IMR-90 (cell line): ENCODE measurements around the gene DICER1. TPM values are rescaled to one million over a fixed set of nuclear protein-coding genes. Genes with fewer than 3 reads are reported as not detected.

Experiments
- ATAC-seq: fragments of 200-7000 bp; cut with Tn5 transposase; 2 replicates; pipeline ENCODE4 v1.9.1; 2020; ENCODE audit warnings: low read depth, mild to moderate bottlenecking, moderate library complexity
- BruUV-seq: library from RNA; stranded (reverse); fragments of 400-500 nt; replicated peaks from 2 replicates; lab custom pipeline; 2021; lab: Mats Ljungman, UMichigan
- CTCF ChIA-PET: fragments of 300-600 bp; formaldehyde crosslinking; extraction: SDS; loops from one replicate; lab custom pipeline; 2021; ENCODE audit warnings: antibody characterized with exemption; lab: Yijun Ruan, JAX
- POLR2A ChIA-PET: fragments of 300-600 bp; sonication (Branson Sonifier 250); formaldehyde crosslinking; loops from one replicate; lab custom pipeline; 2022; ENCODE audit warnings: antibody characterized with exemption; ENCODE audit not compliant: unreplicated experiment; lab: Charles Lee
- DNase-seq: peaks from one replicate; pipeline ENCODE4 v3.0.0; 2013
- H2AFZ ChIP-seq: replicated peaks from 2 replicates; pipeline ENCODE3; 2013; ENCODE audit warnings: low read length, mild to moderate bottlenecking; ENCODE audit not compliant: poor library complexity
- H2AK5ac ChIP-seq: 2 replicates; pipeline ENCODE4 v1.6.1; 2013; ENCODE audit warnings: low read depth, low read length, inconsistent platforms
- H2AK9ac ChIP-seq: replicated peaks from 2 replicates; pipeline ENCODE3; 2013; ENCODE audit warnings: mild to moderate bottlenecking, low read depth, low read length, moderate library complexity; ENCODE audit not compliant: poor library complexity
- H2BK120ac ChIP-seq: 2 replicates; pipeline ENCODE4 v1.6.1; 2013; ENCODE audit warnings: low read depth, low read length, inconsistent platforms
- H2BK15ac ChIP-seq: 3 replicates; pipeline ENCODE4 v1.6.1; 2013; ENCODE audit warnings: low read depth, low read length, inconsistent platforms
- H2BK20ac ChIP-seq: 2 replicates; pipeline ENCODE4 v1.6.1; 2013; ENCODE audit warnings: low read depth, mild to moderate bottlenecking, inconsistent platforms, low read length, moderate library complexity
- H2BK5ac ChIP-seq: 2 replicates; pipeline ENCODE4 v1.6.1; 2013; ENCODE audit warnings: mild to moderate bottlenecking, low read depth, low read length, inconsistent platforms; ENCODE audit not compliant: poor library complexity, severe bottlenecking
- H3K14ac ChIP-seq: replicated peaks from 2 replicates; pipeline ENCODE4 v1.6.1; 2013; ENCODE audit warnings: low read depth, low read length, inconsistent platforms
- H3K18ac ChIP-seq: 2 replicates; pipeline ENCODE4 v1.6.1; 2013; ENCODE audit warnings: low read depth, low read length, control low read depth
- H3K23ac ChIP-seq: 2 replicates; pipeline ENCODE4 v1.6.1; 2013; ENCODE audit warnings: low read depth, low read length, inconsistent platforms
- H3K27ac ChIP-seq: 2 replicates; pipeline ENCODE4 v1.5.1; 2013; ENCODE audit warnings: mild to moderate bottlenecking, control low read depth, low read length; ENCODE audit not compliant: insufficient read depth
- H3K27me3 ChIP-seq: 2 replicates; pipeline ENCODE4 v1.6.1; 2013; ENCODE audit warnings: low read length; ENCODE audit not compliant: control insufficient read depth, insufficient read depth
- H3K36me3 ChIP-seq: 2 replicates; pipeline ENCODE4 v1.6.1; 2013; ENCODE audit warnings: low read length, mixed read lengths; ENCODE audit not compliant: control insufficient read depth, insufficient read depth
- H3K4ac ChIP-seq: 2 replicates; pipeline ENCODE4 v1.6.1; 2013; ENCODE audit warnings: low read depth, low read length, inconsistent platforms
- H3K4me1 ChIP-seq: 2 replicates; pipeline ENCODE4 v1.6.1; 2013; ENCODE audit warnings: low read length, mixed read lengths; ENCODE audit not compliant: control insufficient read depth, insufficient read depth
- H3K4me2 ChIP-seq: 2 replicates; pipeline ENCODE4 v1.6.1; 2013; ENCODE audit warnings: low read depth, mild to moderate bottlenecking, control low read depth, low read length, moderate library complexity
- H3K4me3 ChIP-seq: 2 replicates; pipeline ENCODE4 v1.5.1; 2013; ENCODE audit warnings: low read depth, mild to moderate bottlenecking, control low read depth, low read length, moderate library complexity; ENCODE audit not compliant: insufficient read depth
- H3K56ac ChIP-seq: 2 replicates; pipeline ENCODE4 v1.6.1; 2013; ENCODE audit warnings: low read length, inconsistent platforms; ENCODE audit not compliant: insufficient read depth; ENCODE audit errors: extremely low read depth
- H3K79me1 ChIP-seq, 2 experiments: 2 replicates each; pipeline ENCODE4 v1.6.1; 2013; ENCODE audit warnings: low read length in 2 of 2, inconsistent platforms in 1 of 2, low read depth in 1 of 2
- H3K9ac ChIP-seq: 2 replicates; pipeline ENCODE4 v1.6.1; 2013; ENCODE audit warnings: low read depth, low read length, control low read depth
- H3K9me1 ChIP-seq: 2 replicates; pipeline ENCODE4 v1.6.1; 2013; ENCODE audit warnings: low read length, inconsistent platforms; ENCODE audit not compliant: insufficient read depth
- H3K9me3 ChIP-seq: 2 replicates; pipeline ENCODE4 v1.6.1; 2013; ENCODE audit warnings: low read length; ENCODE audit not compliant: control insufficient read depth, insufficient read depth
- H4K20me1 ChIP-seq: 2 replicates; pipeline ENCODE4 v1.6.1; 2013; ENCODE audit warnings: low read length, inconsistent platforms; ENCODE audit not compliant: insufficient read depth
- H4K5ac ChIP-seq: 2 replicates; pipeline ENCODE4 v1.6.1; 2013; ENCODE audit warnings: mild to moderate bottlenecking, low read depth, low read length, control low read depth
- H4K8ac ChIP-seq, 2 experiments: 2 replicates each; pipeline ENCODE4 v1.6.1; 2013; ENCODE audit warnings: low read depth in 2 of 2, low read length in 2 of 2, control low read depth in 1 of 2, inconsistent platforms in 1 of 2
- H4K91ac ChIP-seq: 2 replicates; pipeline ENCODE4 v1.6.1; 2013; ENCODE audit warnings: low read depth, low read length, inconsistent platforms; ENCODE audit not compliant: insufficient read depth
- CHD1 ChIP-seq: IDR thresholded peaks from 2 replicates; pipeline ENCODE4 v1.6.1; 2012; ENCODE audit warnings: low read depth, low read length, improper control_type of control experiment
- NFE2L2 ChIP-seq: fragments of 150-350 bp; IDR thresholded peaks from 2 replicates; pipeline ENCODE4 v1.6.1; 2016; ENCODE audit warnings: low read depth, mild to moderate bottlenecking, low read length
- RCOR1 ChIP-seq: IDR thresholded peaks from 2 replicates; pipeline ENCODE4 v1.6.1; 2012; ENCODE audit warnings: mild to moderate bottlenecking, low read length, improper control_type of control experiment; ENCODE audit not compliant: insufficient replicate concordance
- RFX5 ChIP-seq: IDR thresholded peaks from 2 replicates; pipeline ENCODE4 v1.8.0; 2012; ENCODE audit warnings: low read depth, mild to moderate bottlenecking, low read length, moderate library complexity
- WGBS, 2 experiments: methylation state at CpG; one replicate each; pipeline versions ENCODE4 v1.1.5 to v1.1.7; 2013; ENCODE audit warnings: missing lambda C conversion rate in 2 of 2; ENCODE audit not compliant: insufficient read length in 1 of 2; ENCODE audit errors: extremely low coverage in 2 of 2; 5-methylcytosine and 5-hydroxymethylcytosine counted together
- dilution Hi-C: fragments of 300-500 bp; cut with HindIII; formaldehyde crosslinking; loops from one replicate; pipeline ENCODE4 v1.14.3; 2018; ENCODE audit warnings: low sequenced_read_pairs; ENCODE audit not compliant: unreplicated experiment
- in situ Hi-C: fragments of 300-500 bp; cut with MboI; formaldehyde crosslinking; loops from 3 replicates; pipeline ENCODE4 v1.14.3; 2019; ENCODE audit warnings: low sequenced_read_pairs, inconsistent platforms, mixed read lengths
- intact Hi-C: fragments of 100-400 bp; cut with micrococcal nuclease; formaldehyde crosslinking; loops from 2 replicates; pipeline ENCODE4 v1.10.0; 2022
- microRNA-seq, 2 experiments: library from miRNA; stranded (forward) in 1 of 2; unstranded in 1 of 2; fragments of 10-50 nt in 1 of 2; fragments of <30 nt in 1 of 2; gene quantifications in 1 of 2; microRNA quantifications in 1 of 2; one replicate each; pipeline versions ENCODE3 to v1.1.0; 2013 to 2020; ENCODE audit not compliant: insufficient read depth in 1 of 2, insufficient read length in 1 of 2, unreplicated experiment in 1 of 2
- polyA plus RNA-seq, 3 experiments: library from polyadenylated mRNA; depleted of rRNA; stranded (reverse); fragments of >200 nt; gene quantifications; 2 replicates each; pipeline ENCODE4 v1.2.3, GENCODE V29; 2012; ENCODE audit warnings: low replicate concordance in 1 of 3
- small RNA-seq, 5 experiments: library from RNA; depleted of rRNA; stranded (forward); fragments of <200 nt; gene quantifications; one replicate each; pipeline ENCODE3, GENCODE V24; 2012
- total RNA-seq: library from RNA; depleted of rRNA; stranded (reverse); fragments of >200 nt; gene quantifications from 2 replicates; pipeline ENCODE4 v1.2.3, GENCODE V29; 2012; rRNA removed

Gene DICER1
- total and polyA plus RNA-seq, 2 of the 4 experiments (the other 2 are of a cell fraction) = 9.7 to 49.5 TPM

GRCh38 chr14:95037273-95037672 is 120.1 kb downstream of the DICER1 start:
- H2AK9ac ChIP-seq = no peak overlapping the region
- CTCF ChIA-PET = no interaction called here

More at GRCh38 chr14:95037273-95037672, 120.1 kb downstream of the DICER1 start:
- Histone ChIP-seq H2AFZ (no peak overlapping the region), H3K18ac (no peak overlapping the region), H3K14ac (no peak overlapping the region), H2BK15ac (no peak overlapping the region), H2BK20ac (no peak overlapping the region), H3K4me3 (no peak overlapping the region), H3K56ac (no peak overlapping the region), H3K27ac (no peak overlapping the region), H3K9me1 (no peaks in the 10 kb centered on the region), H3K27me3 (no peaks in the 10 kb centered on the region; the same call in 1 of the 2 replicates), H4K20me1 (no peaks in the 10 kb centered on the region), H3K79me1 (no peaks in the 10 kb centered on the region), H4K8ac (no peak overlapping the region), H3K4ac (no peak overlapping the region), H3K4me1 (peaks cover 8% of the 10 kb centered on the region), H2BK120ac (no peak overlapping the region), H4K91ac (no peak overlapping the region), H3K9me3 (no peaks in the 10 kb centered on the region), H3K36me3 (no peaks in the 10 kb centered on the region), H3K9ac (no peak overlapping the region), H4K5ac (no peak overlapping the region), H3K23ac (no peak overlapping the region), H3K4me2 (no peak overlapping the region), H2BK5ac (no peak overlapping the region), H2AK5ac (no peak overlapping the region)
- in situ Hi-C loops (no loop called here), dilution Hi-C loops (no loop called here), intact Hi-C loops (no loop called here)
- ATAC-seq (no peak), DNase-seq (no peak)
- no peak for TF ChIP-seq RFX5
- no peak for TF ChIP-seq NFE2L2
- no peak for TF ChIP-seq CHD1
- no peak for TF ChIP-seq RCOR1
- BruUV-seq = no TSS peak
- POLR2A ChIA-PET = no interaction called here
- WGBS, 2 experiments = no CpG with 5 or more reads among the region's 2 CpGs

Small RNA genes within 50 kb of the gene (microRNA-seq; reads per million reads assigned to microRNA genes)
- gene MIR3173 = 1.8 to 3.1 reads per million in 2 experiments

Small RNA genes within 50 kb of the gene (small RNA-seq; reads per million reads assigned to genes)
- gene MIR3173 = 0 to 4.2 (median 0) reads per million in 5 experiments

Other genes starting within 250 kb of the DICER1 start
- under 0.01 and 0.18 TPM in 2 replicates for gene CLMN, start 162.4 kb upstream of the DICER1 start, total RNA-seq
- 0.09 and 0.10 TPM in 2 replicates for gene CLMN, start 162.4 kb upstream of the DICER1 start, polyA plus RNA-seq (2012; rRNA removed)